DMS 273 treated with DMSO at 0.1 percent for 48 hours (cell line): ENCODE results near the gene ALX1.
"Not testable (repeated sequence)": the region's sequence is repeated elsewhere in the genome, so short reads cannot be mapped to it uniquely, and the experiment has no call there.

Source experiments
- DNase-seq: peaks from one replicate; lab custom pipeline; 2025; lab: John Stamatoyannopoulos, UW

ALX1 gene

GRCh38 chr12:85301051-85301450 is 21.0 kb downstream of the ALX1 start:
- DNase-seq, result no peak

DNA sequence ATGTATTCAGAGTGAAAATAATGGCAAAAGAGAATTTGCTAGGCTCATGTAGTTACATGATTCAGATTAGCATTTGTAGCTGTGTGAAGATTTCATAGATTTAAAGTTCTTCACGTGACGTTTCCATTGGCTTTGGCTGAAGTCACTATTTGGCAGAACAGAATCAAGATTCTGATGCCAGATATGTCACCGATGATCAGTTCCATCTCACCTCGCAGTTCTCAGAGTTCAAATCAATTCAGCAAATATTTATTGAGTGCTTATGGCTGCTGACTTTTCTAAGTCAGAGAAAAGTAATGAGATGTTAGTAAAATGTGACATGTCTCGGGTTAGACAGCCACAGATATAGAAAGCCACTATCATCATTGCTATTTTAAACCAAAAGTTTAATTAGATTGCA is 28.4 kb downstream of the ALX1 start:
- DNase-seq, result no peak

- DNase-seq, result no peak
These were observed 29.1 kb downstream of the ALX1 start for GRCh38 chr12:85309125-85309566.

GRCh38 chr12:85310025-85310424 is 30.0 kb downstream of the ALX1 start:
- DNase-seq, result no peak

- DNase-seq, result no peak
These were observed 30.5 kb downstream of the ALX1 start for GRCh38 chr12:85310456-85311076.

- DNase-seq, result not testable (repeated sequence)
These were observed 38.0 kb downstream of the ALX1 start for GRCh38 chr12:85317866-85318636.

DNA sequence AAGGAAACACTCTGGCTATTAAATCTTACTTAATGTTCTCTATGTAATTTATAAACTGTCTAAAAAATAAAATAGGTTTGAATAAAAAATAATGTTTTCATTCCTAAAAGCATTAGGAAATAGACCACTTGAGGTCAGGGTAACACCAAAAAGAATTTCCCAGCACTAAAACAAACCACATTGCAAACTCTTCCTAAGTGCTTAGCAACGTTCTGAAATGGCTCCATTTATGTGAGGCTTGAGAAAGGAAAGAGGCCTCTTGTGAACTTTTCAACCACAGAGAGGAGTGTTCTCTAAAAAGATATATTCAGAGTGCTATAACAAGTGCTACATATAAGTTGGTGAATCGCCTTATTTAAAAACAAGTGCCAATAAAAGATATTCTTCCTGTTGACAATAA is 42.7 kb downstream of the ALX1 start:
- DNase-seq, result no peak

GRCh38 chr12:85325442-85325841 is 45.4 kb downstream of the ALX1 start:
- no peak for DNase-seq

GRCh38 chr12:85329913-85330312 is 49.9 kb downstream of the ALX1 start:
- no peak for DNase-seq

DNA sequence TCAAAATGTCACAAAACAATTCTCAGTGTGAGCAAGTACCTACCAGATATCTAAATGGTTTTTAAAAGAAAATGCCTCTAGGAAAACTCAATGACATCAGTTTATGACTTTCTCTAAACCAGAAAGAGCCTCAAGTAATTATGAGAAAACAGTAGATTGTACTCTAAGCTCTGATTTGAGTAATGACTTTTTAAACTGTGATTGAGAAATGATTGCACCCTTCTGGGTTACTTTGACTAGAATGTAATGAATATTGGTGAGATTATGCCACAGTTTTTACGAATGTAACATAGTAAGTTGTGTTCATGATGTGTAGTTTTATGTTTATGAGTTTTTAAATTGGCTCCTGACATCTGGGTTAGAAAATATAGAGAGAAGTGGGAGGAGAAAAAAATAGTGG is 68.8 kb downstream of the ALX1 start:
- DNase-seq, result no peak

GRCh38 chr12:85350356-85350755 is 70.3 kb downstream of the ALX1 start:
- DNase-seq, result no peak
